B cell (primary cell): ENCODE results near the gene RBP3. TPM values are rescaled to one million over a fixed set of nuclear protein-coding genes. Genes with fewer than 3 reads are reported as not detected.

Experiments used
- ATAC-seq: fragments of 200-7000 bp; cut with Tn5 transposase; one replicate; pipeline ENCODE4 v1.10.0; 2021; ENCODE audit warnings: low read depth, mild to moderate bottlenecking, moderate number of reproducible peaks, moderate library complexity
- CTCF ChIA-PET: fragments of 350-600 bp; sonication (Branson Sonifier 250); formaldehyde crosslinking; loops from one replicate; lab custom pipeline; 2021; ENCODE audit warnings: antibody characterized with exemption, inconsistent platforms; lab: Charles Lee
- POLR2A ChIA-PET: fragments of 350-600 bp; sonication (Branson Sonifier 250); formaldehyde crosslinking; loops from one replicate; lab custom pipeline; 2021; ENCODE audit warnings: antibody characterized with exemption; lab: Charles Lee
- DNase-seq: peaks from one replicate; pipeline ENCODE4 v3.0.0; 2013
- H2AFZ ChIP-seq: 2 replicates; pipeline ENCODE4 v1.6.1; 2012; ENCODE audit warnings: mild to moderate bottlenecking, low read depth, low read length; ENCODE audit not compliant: insufficient read depth, poor library complexity, severe bottlenecking
- H3K27ac ChIP-seq, 2 donors: 1 replicate in 1 of 2; 2 replicates in 1 of 2; pipeline ENCODE4 v1.5.1; 2012 to 2013; ENCODE audit warnings: low read length in 2 of 2, mild to moderate bottlenecking in 2 of 2, moderate library complexity in 1 of 2
- H3K27me3 ChIP-seq, 4 experiments: fragments of 200-600 bp in 1 of 4; sonication (generic) in 1 of 4; replicated peaks in 1 of 4; 1 replicate in 2 of 4; 2 replicates in 2 of 4; pipeline versions ENCODE4 v1.6.1 to v1.7.0; 2013 to 2016; ENCODE audit warnings: low read length in 3 of 4, mild to moderate bottlenecking in 2 of 4, mixed read lengths in 1 of 4, moderate library complexity in 1 of 4; ENCODE audit not compliant: insufficient read depth in 4 of 4, control insufficient read depth in 3 of 4; ENCODE audit errors: control extremely low read depth in 1 of 4
- H3K36me3 ChIP-seq, 2 experiments: replicated peaks in 1 of 2; 1 replicate in 1 of 2; 2 replicates in 1 of 2; pipeline versions ENCODE4 v1.6.1 to v1.7.1; 2013; ENCODE audit warnings: low read length in 1 of 2; ENCODE audit not compliant: insufficient read depth in 2 of 2, control insufficient read depth in 1 of 2; ENCODE audit errors: control extremely low read depth in 1 of 2, extremely low read depth in 1 of 2
- H3K4me1 ChIP-seq, 2 donors: fragments of 200-600 bp in 1 of 2; sonication (generic) in 1 of 2; 1 replicate in 1 of 2; 2 replicates in 1 of 2; pipeline versions ENCODE4 v1.5.1 to v1.6.1; 2013 to 2017; ENCODE audit warnings: low read length in 2 of 2; ENCODE audit not compliant: control insufficient read depth in 2 of 2, insufficient read depth in 2 of 2
- H3K4me2 ChIP-seq: replicated peaks from 2 replicates; pipeline ENCODE3; 2012; ENCODE audit warnings: mild to moderate bottlenecking, low read depth, low read length; ENCODE audit not compliant: poor library complexity, severe bottlenecking
- H3K4me3 ChIP-seq, 5 experiments: fragments of 200-600 bp in 1 of 5; sonication (generic) in 1 of 5; 1 replicate in 3 of 5; 2 replicates in 2 of 5; pipeline versions ENCODE4 v1.5.1 to v1.7.0; 2011 to 2016; ENCODE audit warnings: low read length in 4 of 5, mild to moderate bottlenecking in 4 of 5, low read depth in 2 of 5, control low read depth in 1 of 5, moderate library complexity in 1 of 5; ENCODE audit not compliant: insufficient read depth in 1 of 5; ENCODE audit errors: control extremely low read depth in 1 of 5, extremely low read depth in 1 of 5
- H3K79me2 ChIP-seq: fragments of 200-600 bp; sonication (generic); one replicate; pipeline ENCODE4 v1.6.0; 2016; ENCODE audit warnings: low read length; ENCODE audit not compliant: control insufficient read depth, insufficient read depth
- H3K9ac ChIP-seq: fragments of 200-600 bp; sonication (generic); 2 replicates; pipeline ENCODE4 v1.6.1; 2017; ENCODE audit warnings: mild to moderate bottlenecking, low read length, moderate library complexity
- H3K9me3 ChIP-seq, 3 donors: one replicate each; pipeline versions ENCODE4 v1.6.1 to v1.7.1; 2013; ENCODE audit warnings: low read length in 2 of 3; ENCODE audit not compliant: control insufficient read depth in 2 of 3, insufficient read depth in 1 of 3; ENCODE audit errors: control extremely low read depth in 1 of 3
- H4K20me1 ChIP-seq: 2 replicates; pipeline ENCODE4 v1.6.0; 2012; ENCODE audit warnings: mild to moderate bottlenecking, low read length; ENCODE audit not compliant: insufficient read depth, control insufficient read depth, poor library complexity, severe bottlenecking
- H3K27ac Mint-ChIP-seq: one replicate; pipeline ENCODE4 v1.8.0; 2021; ENCODE audit warnings: mixed read lengths
- H3K27me3 Mint-ChIP-seq: one replicate; pipeline ENCODE4 v1.8.0; 2021; ENCODE audit warnings: mixed read lengths
- H3K4me1 Mint-ChIP-seq: one replicate; pipeline ENCODE4 v1.8.0; 2021; ENCODE audit warnings: mixed read lengths
- H3K4me3 Mint-ChIP-seq: one replicate; pipeline ENCODE4 v1.8.0; 2021; ENCODE audit warnings: mixed read lengths
- H3K9me3 Mint-ChIP-seq: one replicate; pipeline ENCODE4 v1.8.0; 2022; ENCODE audit warnings: mixed read lengths; ENCODE audit not compliant: insufficient read depth
- CTCF ChIP-seq: fragments of 200-600 bp; IDR thresholded peaks from one replicate; pipeline ENCODE4 v1.8.0; 2022; ENCODE audit warnings: antibody characterized with exemption, mild to moderate bottlenecking
- EZH2 ChIP-seq: IDR thresholded peaks from 2 replicates; pipeline ENCODE4 v1.6.1; 2012; ENCODE audit warnings: borderline replicate concordance, low read depth, mild to moderate bottlenecking, moderate library complexity, low read length; ENCODE audit not compliant: insufficient read depth, poor library complexity, severe bottlenecking
- WGBS: methylation state at CpG from one replicate; pipeline ENCODE4 v1.1.5; 2013; ENCODE audit warnings: missing lambda C conversion rate; ENCODE audit not compliant: insufficient coverage; 5-methylcytosine and 5-hydroxymethylcytosine counted together
- intact Hi-C: fragments of 100-400 bp; cut with micrococcal nuclease; formaldehyde crosslinking; loops from one replicate; pipeline ENCODE4 v1.10.0; 2022
- polyA plus RNA-seq: library from polyadenylated mRNA; depleted of rRNA; stranded (reverse); fragments of >200 nt; gene quantifications from 2 replicates; pipeline ENCODE4 v1.2.3, GENCODE V29; 2012
- total RNA-seq, 2 donors: library from RNA; stranded (reverse); fragments of 120-200 nt in 1 of 2; gene quantifications; 1 replicate in 1 of 2; 2 replicates in 1 of 2; pipeline versions ENCODE4 v1.2.3 to v1.2.4, GENCODE V29; 2013 to 2022

The RBP3 gene
- total and polyA plus RNA-seq, 2 donors (not counting 1 experiment from before 2014, with no cell fraction given), result not detected

- Histone ChIP-seq H3K4me1 (no peaks in the 10 kb centered on the region), H3K4me3 (no peak overlapping the region), H2AFZ (no peak overlapping the region), H3K9ac (no peak overlapping the region), H4K20me1 (no peaks in the 10 kb centered on the region), H3K27me3 (no peaks in the 10 kb centered on the region), H3K9me3 (no peaks in the 10 kb centered on the region), H3K79me2 (no peaks in the 10 kb centered on the region), H3K36me3 (no peaks in the 10 kb centered on the region), H3K4me2 (no peak overlapping the region), H3K27ac (no peak overlapping the region)
- 88% methylated on average over 13 of the region's 14 CpGs for WGBS
- CTCF ChIA-PET, result no interaction called here
- no peaks in the 10 kb centered on the region for H3K27me3 Mint-ChIP-seq
- TF ChIP-seq EZH2 (no peak), CTCF (no peak)
- ATAC-seq, result no peak
- intact Hi-C loops, result no loop called here
- POLR2A ChIA-PET, result no interaction called here
- no peak overlapping the region for H3K4me3 Mint-ChIP-seq
- H3K9me3 Mint-ChIP-seq, result no peaks in the 10 kb centered on the region
- no peak for DNase-seq
- H3K4me1 Mint-ChIP-seq, result no peaks in the 10 kb centered on the region
- no peak overlapping the region for H3K27ac Mint-ChIP-seq
Measured at GRCh38 chr10:47360419-47361040, 12.4 kb downstream of the RBP3 start.

- intact Hi-C loops, result no loop called here
- TF ChIP-seq EZH2, result no peak
- TF ChIP-seq CTCF, result no peak
- Histone ChIP-seq H3K4me3 (no peak overlapping the region), H3K79me2 (no peaks in the 10 kb centered on the region), H3K4me1 (no peaks in the 10 kb centered on the region), H4K20me1 (no peaks in the 10 kb centered on the region), H3K36me3 (no peaks in the 10 kb centered on the region), H3K9ac (no peak overlapping the region), H2AFZ (no peak overlapping the region), H3K27ac (no peak overlapping the region), H3K27me3 (no peaks in the 10 kb centered on the region), H3K9me3 (no peaks in the 10 kb centered on the region), H3K4me2 (no peak overlapping the region)
- POLR2A ChIA-PET, result no interaction called here
- Mint-ChIP-seq H3K27ac (no peak overlapping the region), H3K9me3 (no peaks in the 10 kb centered on the region), H3K4me1 (no peaks in the 10 kb centered on the region), H3K4me3 (no peak overlapping the region), H3K27me3 (no peaks in the 10 kb centered on the region)
- ATAC-seq (no peak), DNase-seq (no peak)
- whole genome bisulfite sequencing, result 61% methylated on average over 9 of the region's 9 CpGs
- CTCF ChIA-PET, result no interaction called here
Measured at GRCh38 chr10:47361293-47361692, 13.1 kb downstream of the RBP3 start.
